Esophagus (tissue), 2 donors: Measurements from ENCODE around the gene CERS6. TPM values are rescaled to one million over a fixed set of nuclear protein-coding genes. Genes with fewer than 3 reads are reported as not detected.
A peak's percentile ranks its signal among the peaks of the same experiment; 100 is the strongest.

ENCODE experiments used
- H3K27ac ChIP-seq, 2 donors: one replicate each; pipeline ENCODE4 v1.5.1; 2013; ENCODE audit warnings: low read depth in 2 of 2, mild to moderate bottlenecking in 2 of 2, inconsistent platforms in 1 of 2, low read length in 1 of 2, moderate library complexity in 1 of 2
- H3K27me3 ChIP-seq, 2 donors: one replicate each; pipeline ENCODE4 v1.6.1; 2013; ENCODE audit warnings: low read length in 2 of 2, control low read depth in 1 of 2, mild to moderate bottlenecking in 1 of 2; ENCODE audit not compliant: insufficient read depth in 2 of 2, control insufficient read depth in 1 of 2
- H3K36me3 ChIP-seq, 2 donors: one replicate each; pipeline ENCODE4 v1.6.1; 2013; ENCODE audit warnings: low read length in 1 of 2; ENCODE audit not compliant: control insufficient read depth in 2 of 2, insufficient read depth in 2 of 2
- H3K4me1 ChIP-seq, 2 donors: one replicate each; pipeline ENCODE4 v1.6.1; 2013; ENCODE audit warnings: low read length in 1 of 2; ENCODE audit not compliant: control insufficient read depth in 2 of 2, insufficient read depth in 2 of 2
- H3K4me3 ChIP-seq, 2 donors: one replicate each; pipeline ENCODE4 v1.5.1; 2013; ENCODE audit warnings: low read length in 2 of 2, mild to moderate bottlenecking in 2 of 2, low read depth in 1 of 2, moderate library complexity in 1 of 2
- H3K9me3 ChIP-seq, 2 donors: one replicate each; pipeline ENCODE4 v1.6.1; 2013; ENCODE audit warnings: mild to moderate bottlenecking in 2 of 2, low read depth in 1 of 2, low read length in 1 of 2, moderate library complexity in 1 of 2; ENCODE audit not compliant: control insufficient read depth in 2 of 2, insufficient read depth in 1 of 2
- WGBS, 2 donors: extraction: QIAGEN DNeasy Blood & Tissue Kit; methylation state at CpG; one replicate each; pipeline ENCODE4 v1.1.7; 2013; 5-methylcytosine and 5-hydroxymethylcytosine counted together
- polyA plus RNA-seq, 2 donors: library from polyadenylated mRNA; stranded (reverse); fragments of 200-250 nt; gene quantifications; one replicate each; pipeline ENCODE4 v1.2.3, GENCODE V29; 2013
- donor health status: healthy with polysubstance abuse.
- donor health status: Bipolar disorder and iron deficiency.

CERS6 gene
- polyA plus RNA-seq, 2 donors = 4.2 to 7.6 TPM

DNA sequence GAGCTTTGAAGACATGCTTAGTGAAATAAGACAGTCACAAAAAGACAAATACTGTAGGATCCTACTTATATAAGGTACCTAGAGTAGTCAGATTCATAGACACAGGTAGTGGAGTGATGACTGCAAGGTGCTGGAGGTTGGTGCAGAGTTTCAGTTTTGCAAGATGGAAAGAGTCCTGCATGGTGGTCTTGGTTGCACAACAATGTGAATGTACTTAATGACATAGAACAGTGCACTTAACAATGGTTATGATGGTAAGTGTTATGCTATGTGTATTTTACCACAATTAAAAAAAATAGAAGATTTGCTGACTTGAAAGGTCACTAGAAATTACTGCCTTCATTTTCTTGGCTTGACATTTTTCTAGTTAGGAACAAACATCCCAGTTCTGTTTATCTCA, 9.5 kb downstream of the CERS6 start:
- Histone ChIP-seq H3K4me3 (no peak overlapping the region), H3K27me3 (no peaks in the 10 kb centered on the region), H3K27ac (no peak overlapping the region), H3K9me3 (no peaks in the 10 kb centered on the region), H3K4me1 (peaks cover 0 to 3% of the 10 kb centered on the region in 2 donors), H3K36me3 (no peaks in the 10 kb centered on the region)

DNA sequence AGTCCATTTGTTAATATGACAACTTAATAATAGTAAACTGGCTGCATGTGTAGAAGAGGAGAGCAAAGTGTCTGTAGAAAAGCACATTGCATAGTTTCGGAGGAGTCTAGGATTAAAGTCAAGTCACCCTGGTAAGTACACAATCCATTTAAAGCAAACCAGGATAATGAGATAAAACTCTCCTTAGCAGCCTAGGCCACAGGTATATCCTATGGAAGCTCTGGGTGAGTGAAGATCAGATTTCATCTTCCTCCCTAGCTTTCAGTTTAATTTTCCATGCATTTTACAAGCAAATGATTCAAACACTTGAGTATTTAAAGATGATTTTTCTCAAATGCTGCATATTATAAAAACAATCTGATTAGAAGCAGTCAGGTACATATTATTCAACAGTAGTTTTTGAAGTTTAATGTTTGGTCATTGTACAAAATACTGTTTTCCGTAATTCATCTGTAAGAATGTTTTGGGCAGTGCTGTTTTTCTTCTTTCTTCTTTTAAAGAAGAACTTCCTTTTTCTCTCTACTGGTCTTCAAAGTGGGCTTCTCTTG, 10.2 kb downstream of the CERS6 start:
- Histone ChIP-seq H3K27me3 (no peaks in the 10 kb centered on the region), H3K4me3 (no peak overlapping the region), H3K27ac (peak overlapping the region in 1 of 2 donors; percentile 9), H3K36me3 (no peaks in the 10 kb centered on the region), H3K9me3 (no peaks in the 10 kb centered on the region), H3K4me1 (peaks cover 0 to 3% of the 10 kb centered on the region in 2 donors)
- WGBS, 2 donors = 45 to 60% methylated on average over 2 of the region's 2 CpGs

DNA sequence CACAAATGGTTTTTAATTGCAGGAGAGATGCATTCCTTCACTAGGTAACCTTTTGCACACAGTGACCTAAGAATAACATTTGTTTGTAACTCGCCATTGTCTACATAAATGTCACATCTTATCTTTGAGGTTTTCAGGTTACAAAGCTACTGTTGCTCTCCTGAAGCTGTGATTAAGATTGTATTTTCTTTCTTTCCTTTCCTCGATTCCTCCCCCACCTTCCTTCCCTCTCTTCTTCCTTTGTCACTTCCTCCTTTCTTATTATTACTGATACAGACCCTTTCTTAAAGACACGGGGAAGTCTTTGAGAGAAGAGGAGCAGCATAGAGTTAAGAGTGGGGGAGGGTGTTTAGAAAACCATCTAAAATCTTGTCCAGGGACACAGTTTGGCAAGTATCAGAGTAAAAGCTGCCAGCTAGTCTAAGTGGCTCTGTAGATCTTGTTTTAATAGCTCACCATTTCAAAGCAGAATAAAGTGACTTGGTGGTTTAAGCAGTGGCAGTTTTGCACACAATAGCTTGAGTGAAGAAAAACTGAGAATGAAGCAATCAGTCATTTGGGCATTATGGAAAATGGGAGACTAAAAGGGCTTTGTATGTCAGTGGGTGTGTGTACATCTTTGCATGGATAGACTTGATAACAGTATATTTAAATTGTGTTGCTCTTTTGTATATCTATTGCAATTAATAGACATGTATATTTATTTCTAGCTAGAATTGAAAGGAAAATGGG, 10.9 kb downstream of the CERS6 start:
- H3K4me3 ChIP-seq = no peak overlapping the region
- H3K27ac ChIP-seq = no peak overlapping the region
- H3K36me3 ChIP-seq = no peaks in the 10 kb centered on the region
- peaks cover 0 to 3% of the 10 kb centered on the region in 2 donors for H3K4me1 ChIP-seq
- WGBS, 2 donors = 16 to 20% methylated on average over 3 of the region's 3 CpGs
- no peaks in the 10 kb centered on the region for H3K27me3 ChIP-seq
- no peaks in the 10 kb centered on the region for H3K9me3 ChIP-seq

DNA sequence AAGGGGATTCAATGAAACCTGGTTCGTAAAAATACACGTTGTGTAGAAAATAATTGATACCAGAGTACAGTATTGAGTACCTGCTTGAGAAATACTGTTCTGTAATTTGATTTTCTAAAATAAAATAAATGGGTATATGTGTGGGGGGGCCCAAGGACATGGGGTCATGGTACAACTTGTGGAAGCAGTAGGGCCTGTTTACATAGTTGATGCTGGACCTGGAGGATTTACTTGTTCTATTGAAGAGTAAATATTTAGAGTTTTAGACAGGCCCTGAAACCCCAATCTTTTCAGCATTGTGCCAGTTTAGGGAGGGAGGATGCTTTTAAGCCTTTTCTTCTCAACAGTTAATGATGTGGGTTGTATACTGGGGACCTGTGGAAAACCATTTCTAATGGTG, 11.7 kb downstream of the CERS6 start:
- Histone ChIP-seq H3K36me3 (no peaks in the 10 kb centered on the region), H3K9me3 (no peaks in the 10 kb centered on the region), H3K27me3 (no peaks in the 10 kb centered on the region), H3K4me1 (peaks cover 0 to 3% of the 10 kb centered on the region in 2 donors), H3K27ac (peak overlapping the region in 1 of 2 donors; percentile 5), H3K4me3 (no peak overlapping the region)
- 85 to 90% methylated on average over 2 of the region's 2 CpGs for WGBS, 2 donors

DNA sequence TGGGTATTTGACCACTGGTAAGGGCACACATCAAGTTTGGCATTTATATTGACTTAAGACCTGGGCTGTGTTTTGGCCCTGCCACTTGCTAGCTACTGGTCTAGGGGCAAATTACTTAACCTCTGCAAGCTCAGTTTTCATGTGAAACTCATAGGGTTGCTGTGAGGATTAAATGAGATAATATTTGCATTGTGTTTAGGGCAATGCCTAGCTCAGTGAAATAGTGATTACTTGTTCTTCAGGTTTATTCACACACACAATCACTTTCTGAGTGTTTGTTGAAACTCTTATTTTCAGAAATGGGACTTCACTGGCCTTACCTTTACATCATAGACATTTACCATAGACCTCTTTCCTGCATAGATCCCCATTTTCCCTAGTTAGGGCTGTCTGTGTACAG, 12.3 kb downstream of the CERS6 start:
- Histone ChIP-seq H3K4me3 (no peak overlapping the region), H3K4me1 (peaks cover 0 to 3% of the 10 kb centered on the region in 2 donors), H3K36me3 (no peaks in the 10 kb centered on the region), H3K9me3 (no peaks in the 10 kb centered on the region), H3K27ac (no peak overlapping the region), H3K27me3 (no peaks in the 10 kb centered on the region)

DNA sequence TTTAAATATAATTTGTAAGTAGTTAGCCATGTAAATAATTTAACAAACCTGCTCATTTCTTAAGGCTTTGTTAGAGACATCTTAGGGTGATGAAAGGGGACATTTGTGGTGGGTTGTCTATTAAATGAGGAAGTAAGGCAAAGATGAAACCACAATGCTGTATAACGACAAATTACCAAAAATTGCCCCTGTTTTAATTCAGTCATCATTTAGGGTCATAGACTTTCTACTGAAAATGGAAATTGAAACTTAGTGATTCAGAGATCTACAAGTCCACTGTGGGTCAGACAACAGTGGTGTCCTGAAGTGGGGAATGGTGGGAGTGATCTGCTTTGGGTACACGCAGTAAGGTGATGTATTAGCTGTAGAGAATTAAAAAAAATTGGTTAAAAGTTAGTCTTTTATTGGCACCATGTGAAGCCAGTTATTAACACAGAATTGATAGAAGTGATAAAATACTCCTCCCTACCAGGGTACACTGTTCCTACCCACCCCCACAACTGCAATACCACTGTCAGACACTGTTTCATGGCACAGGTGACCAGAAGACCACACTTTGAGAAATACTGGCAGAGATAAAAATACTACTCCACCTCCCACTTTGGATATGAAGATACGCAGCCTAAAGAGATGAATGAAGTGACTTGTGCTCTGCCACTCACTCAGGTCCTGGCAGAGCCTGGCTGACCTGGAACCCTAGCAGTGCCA, 13.4 kb downstream of the CERS6 start:
- H3K4me3 ChIP-seq = no peak overlapping the region
- H3K4me1 ChIP-seq = peaks cover 0 to 3% of the 10 kb centered on the region in 2 donors
- H3K27me3 ChIP-seq = no peaks in the 10 kb centered on the region
- no peaks in the 10 kb centered on the region for H3K9me3 ChIP-seq
- no peaks in the 10 kb centered on the region for H3K36me3 ChIP-seq
- H3K27ac ChIP-seq = no peak overlapping the region
- 86 to 89% methylated on average over 3 of the region's 3 CpGs for WGBS, 2 donors

DNA sequence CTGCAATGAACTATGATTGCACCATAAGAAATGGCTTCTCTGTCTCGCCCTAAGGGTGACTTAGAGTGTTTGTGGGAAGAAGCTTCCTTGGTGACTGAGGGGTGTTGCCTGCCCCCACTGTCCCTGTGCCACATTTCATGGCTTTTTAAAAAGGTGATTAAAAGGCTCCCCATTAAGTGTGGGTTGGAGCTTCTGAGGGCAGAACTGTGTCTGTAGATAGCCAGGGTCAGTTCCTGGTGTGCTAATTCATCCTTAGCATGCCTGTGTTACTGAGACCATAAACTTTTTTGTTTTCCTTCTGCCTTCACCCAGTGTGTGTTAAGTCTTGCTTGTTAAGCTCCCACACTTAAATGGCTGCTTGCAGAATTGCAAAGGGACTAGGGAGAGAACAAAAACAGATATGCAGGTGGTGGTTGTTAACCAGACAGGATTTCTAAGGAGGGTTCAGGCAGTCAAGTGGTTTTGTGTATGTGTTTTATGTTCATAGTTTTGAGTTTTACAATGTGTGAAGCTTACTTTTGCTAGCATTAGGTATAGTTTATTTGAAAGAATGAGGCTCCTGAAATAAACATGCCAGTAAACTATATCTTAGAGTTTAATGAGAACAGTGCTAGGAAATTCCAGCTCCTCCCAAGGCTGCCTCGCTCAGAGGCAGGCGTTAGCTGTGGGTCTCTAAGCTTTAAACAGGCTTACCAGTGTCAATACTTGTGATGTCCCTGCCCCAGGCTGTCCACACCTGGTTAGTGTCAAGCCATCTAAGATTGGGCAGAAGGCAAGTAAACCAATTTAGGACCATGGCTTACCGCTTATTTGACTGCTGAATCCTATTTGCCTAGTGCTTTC, 14.5 kb downstream of the CERS6 start:
- Histone ChIP-seq H3K9me3 (no peaks in the 10 kb centered on the region), H3K4me3 (no peak overlapping the region), H3K27ac (peak overlapping the region in 1 of 2 donors; percentile 13), H3K4me1 (peaks cover 0 to 3% of the 10 kb centered on the region in 2 donors), H3K27me3 (no peaks in the 10 kb centered on the region), H3K36me3 (no peaks in the 10 kb centered on the region)
- WGBS, 2 donors = 70 to 71% methylated on average over 4 of the region's 4 CpGs

DNA sequence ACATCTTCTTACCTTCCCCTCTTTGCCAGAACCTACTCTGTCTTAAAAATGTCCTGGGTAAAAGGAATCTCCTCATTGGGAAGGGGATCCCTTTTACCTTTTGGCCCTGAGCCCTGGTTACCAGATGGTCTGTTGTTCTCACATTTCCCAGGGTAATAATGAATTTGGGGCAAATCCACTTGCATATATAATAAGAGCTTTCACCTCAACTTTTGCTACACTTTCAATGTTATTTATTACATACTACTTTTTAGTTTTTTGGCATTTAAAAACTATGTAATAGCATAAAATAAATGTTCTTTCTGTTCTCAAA, 15.0 kb downstream of the CERS6 start:
- Histone ChIP-seq H3K9me3 (no peaks in the 10 kb centered on the region), H3K27me3 (no peaks in the 10 kb centered on the region), H3K4me3 (no peak overlapping the region), H3K4me1 (peaks cover 0 to 3% of the 10 kb centered on the region in 2 donors), H3K36me3 (no peaks in the 10 kb centered on the region), H3K27ac (no peak overlapping the region)

DNA sequence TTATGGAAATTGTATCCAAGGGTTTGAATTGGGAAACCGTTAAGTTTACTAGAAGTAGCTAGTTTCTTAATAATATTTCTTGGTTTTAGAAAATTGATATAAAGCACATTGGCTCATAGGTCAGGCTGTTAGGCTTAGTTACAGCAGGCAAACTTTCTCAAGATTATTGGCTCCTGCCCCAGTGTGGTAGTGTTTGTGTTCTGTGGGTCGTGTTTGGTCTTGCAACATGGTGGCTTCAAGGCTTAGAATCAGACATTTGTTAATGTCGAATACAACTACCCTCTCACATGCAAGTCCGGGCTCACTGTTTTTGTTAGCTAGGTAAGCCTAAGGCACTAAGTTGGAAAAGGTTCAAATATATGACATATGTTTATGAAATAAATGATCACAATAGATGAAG, 19.6 kb downstream of the CERS6 start:
- WGBS, 2 donors = 44 to 49% methylated on average over 4 of the region's 4 CpGs
- H3K9me3 ChIP-seq = no peaks in the 10 kb centered on the region
- no peak overlapping the region for H3K27ac ChIP-seq
- peaks cover 0 to 4% of the 10 kb centered on the region in 2 donors for H3K4me1 ChIP-seq
- no peaks in the 10 kb centered on the region for H3K36me3 ChIP-seq
- no peak overlapping the region for H3K4me3 ChIP-seq
- H3K27me3 ChIP-seq = no peaks in the 10 kb centered on the region
